NCI-H1930 (cell line): Measurements from ENCODE around the gene ADGRG3.

ENCODE experiments used
- DNase-seq, 2 experiments: peaks; one replicate each; lab custom pipeline; 2025; lab: John Stamatoyannopoulos, UW

The ADGRG3 gene

DNA sequence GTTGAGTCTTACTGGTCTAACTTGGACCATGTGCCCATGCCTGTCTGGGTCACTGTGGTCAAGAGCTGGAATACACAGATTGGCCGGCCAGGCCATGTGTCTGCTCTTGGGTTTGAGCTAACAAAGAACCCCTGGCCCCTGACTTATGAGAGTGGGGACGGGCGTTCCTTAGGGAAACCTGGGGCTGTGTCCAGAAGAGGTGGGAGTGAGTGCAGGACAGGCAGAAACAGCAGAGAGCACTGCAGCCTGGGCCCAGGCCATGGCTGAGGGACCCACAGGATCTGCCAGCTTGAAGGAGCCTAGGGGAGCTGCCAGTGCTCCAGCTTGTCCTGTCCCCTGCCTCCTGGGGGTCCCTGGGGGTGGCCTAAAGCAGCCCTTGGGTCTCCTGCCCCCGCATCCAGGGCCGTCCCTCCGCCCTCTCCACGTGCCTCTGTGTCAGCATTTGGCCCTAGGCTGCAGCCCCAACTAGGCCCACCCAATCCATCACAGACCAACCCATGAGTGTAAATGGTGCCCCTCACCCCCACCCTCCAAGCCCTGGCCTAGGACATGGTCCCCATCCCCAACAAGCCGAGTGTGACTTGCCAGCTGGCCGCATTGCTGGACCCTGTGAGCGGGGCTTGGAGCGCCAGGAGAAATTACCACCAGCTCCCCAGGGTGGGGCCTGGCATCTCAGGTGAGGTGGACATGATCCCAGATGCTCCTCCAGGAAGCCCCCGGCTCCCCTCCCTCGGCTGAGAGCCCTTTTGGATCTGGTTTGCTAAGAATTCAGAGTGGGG lies 14.0 kb downstream of the ADGRG3 start:
- DNase-seq = no peak

- no peak for DNase-seq
Measured at GRCh38 chr16:57682809-57683635, 14.9 kb downstream of the ADGRG3 start.

- no peak for DNase-seq
Measured at GRCh38 chr16:57683636-57684545, 15.8 kb downstream of the ADGRG3 start.

DNA sequence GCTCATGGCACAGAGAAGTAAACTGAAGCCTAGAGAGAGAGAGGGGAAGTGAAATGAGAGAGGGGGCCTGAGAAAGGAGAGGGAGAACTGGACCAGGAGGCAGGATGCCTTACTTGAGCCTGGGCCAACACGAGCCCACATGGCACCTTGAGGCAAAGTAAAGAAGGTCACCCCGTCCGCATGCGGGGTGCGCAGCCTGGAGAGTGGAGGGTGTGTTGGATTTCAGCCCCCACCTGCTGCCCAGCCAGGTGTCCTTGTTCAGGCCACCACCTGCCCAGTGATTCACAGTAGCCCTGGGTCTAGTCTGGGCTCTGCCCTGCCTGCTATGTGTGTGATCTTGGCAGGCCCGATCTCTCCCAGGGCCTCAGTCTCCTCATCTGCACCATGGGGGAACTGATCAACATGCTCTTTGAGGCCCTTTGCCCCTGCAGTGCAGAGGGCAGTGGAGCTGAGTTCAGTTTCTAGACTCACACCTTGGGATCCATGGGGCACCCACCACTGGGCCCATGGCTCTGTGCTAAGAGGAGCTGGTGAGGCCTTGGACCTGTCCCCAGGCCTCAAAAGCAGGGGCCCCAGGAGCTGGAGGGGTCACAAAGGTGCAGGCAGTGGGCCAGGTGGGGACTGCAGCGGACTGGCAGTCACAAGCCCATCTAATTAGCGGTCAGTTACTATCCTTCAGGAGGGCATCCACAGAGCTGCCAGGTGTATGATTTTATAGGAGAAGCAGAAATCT lies 16.7 kb downstream of the ADGRG3 start:
- DNase-seq = no peak

DNA sequence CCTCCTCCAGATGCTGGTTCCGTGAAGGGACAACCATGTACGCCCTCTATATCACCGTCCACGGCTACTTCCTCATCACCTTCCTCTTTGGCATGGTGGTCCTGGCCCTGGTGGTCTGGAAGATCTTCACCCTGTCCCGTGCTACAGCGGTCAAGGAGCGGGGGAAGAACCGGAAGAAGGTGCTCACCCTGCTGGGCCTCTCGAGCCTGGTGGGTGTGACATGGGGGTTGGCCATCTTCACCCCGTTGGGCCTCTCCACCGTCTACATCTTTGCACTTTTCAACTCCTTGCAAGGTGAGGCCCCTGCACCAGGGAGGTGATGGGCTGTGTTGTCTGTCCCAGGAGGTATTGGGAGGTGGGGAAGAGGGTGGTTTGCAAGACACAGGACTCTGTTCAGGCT lies 17.5 kb downstream of the ADGRG3 start:
- DNase-seq = no peak

DNA sequence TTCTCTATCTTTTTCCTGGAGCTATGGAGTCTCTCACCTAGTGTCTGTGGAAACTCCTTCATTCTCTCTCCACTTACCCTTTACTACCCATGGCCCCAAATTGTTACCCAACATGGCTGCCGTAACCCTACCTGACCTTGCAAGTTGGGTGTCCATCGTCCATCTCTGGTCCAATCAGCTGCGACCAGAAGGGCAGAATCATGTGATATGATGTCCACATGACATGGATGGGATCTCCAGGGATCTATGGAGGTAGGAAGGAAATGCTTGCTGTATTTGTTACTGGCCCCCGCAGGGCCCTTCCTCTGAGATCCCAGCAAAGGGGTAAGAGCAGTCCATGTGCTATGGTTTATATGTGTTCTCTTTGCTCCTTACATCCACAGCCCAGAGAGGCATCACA lies 18.5 kb downstream of the ADGRG3 start:
- no peak for DNase-seq

DNA sequence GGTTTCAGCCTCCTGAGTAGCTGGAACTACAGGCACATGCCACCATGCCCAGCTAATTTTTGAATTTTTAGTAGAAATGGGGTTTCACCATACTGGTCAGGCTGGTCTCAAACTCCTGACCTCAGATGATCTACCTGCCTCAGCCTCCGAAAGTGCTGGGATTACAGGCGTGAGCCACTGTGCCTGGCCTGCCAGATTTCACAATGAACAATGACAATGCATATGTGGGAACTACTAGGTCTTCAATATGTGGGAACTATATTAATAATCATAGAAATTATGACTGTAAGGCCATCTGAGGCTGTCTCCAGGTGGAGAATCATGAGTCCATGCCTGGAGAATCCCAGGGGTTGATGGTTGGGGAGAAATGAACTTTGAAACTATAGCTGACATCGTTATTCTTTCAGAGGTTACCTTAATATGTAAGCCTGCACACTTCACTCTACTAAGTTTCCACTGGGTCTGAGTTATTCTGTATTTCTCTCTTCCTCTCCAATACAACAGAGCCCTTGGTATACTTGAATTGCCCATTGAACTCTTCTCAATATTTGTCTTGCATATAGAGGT lies 19.3 kb downstream of the ADGRG3 start:
- no peak for DNase-seq

- DNase-seq = no peak
Measured at GRCh38 chr16:57688487-57688986, 20.4 kb downstream of the ADGRG3 start.

DNA sequence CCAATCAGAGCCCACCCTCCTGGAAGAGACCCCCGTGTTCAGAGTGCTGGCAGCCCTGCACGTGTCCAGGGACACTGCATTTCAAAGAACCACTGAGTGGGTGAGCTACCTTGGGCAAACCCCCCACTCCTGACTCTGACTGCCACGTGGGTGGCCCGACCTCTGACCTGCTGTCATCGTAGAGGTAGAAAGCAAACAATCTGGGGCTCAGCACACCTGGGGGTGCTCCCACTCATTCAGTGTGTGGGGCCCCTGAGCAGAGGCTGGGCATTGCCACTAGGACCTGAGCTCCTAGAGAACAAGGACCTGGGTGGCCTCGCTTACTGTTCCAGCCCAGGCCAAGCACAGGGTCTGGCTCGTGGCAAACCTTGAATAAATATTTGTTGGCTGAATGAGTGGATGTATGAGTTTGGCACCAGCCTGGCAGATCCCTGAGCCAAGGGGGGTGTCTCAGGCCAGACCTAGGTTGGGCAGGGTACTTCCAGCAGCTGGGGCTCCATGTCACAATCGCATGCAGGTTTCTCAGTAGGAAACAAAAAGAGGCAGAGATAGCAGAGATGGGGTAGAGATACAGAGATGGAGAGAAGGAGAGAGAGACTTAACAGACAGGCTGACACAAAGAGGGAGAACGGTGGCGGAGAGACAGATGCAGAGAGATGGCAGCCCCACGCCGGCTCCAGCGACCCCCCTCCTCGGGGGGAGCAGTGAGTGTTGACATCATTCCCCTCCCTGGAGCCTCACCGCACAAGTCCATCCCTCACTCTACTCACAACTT lies 21.1 kb downstream of the ADGRG3 start:
- no peak for DNase-seq

GRCh38 chr16:57689762-57690558 lies 21.9 kb downstream of the ADGRG3 start:
- DNase-seq = no peak

- DNase-seq = no peak
Measured at GRCh38 chr16:57690782-57691471, 22.8 kb downstream of the ADGRG3 start.

DNA sequence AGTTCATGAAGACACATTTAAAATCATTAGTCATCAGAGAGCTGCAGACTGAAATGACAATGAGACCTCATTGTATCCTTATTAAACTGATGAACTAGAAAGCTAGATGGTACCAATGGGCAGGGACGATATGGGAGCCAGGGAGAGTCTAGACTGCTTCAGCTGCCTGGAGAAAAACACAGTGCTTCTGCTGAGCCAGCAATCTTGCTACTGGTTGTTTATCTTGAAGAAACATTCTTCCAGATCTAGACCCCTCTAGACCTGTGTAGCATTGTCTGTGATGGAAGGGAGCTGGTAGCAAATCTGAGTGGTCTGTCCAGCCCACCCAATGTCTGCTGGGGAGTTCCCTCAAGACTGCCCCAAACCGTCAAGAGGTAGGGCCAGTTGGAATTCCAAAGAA lies 24.5 kb downstream of the ADGRG3 start:
- no peak for DNase-seq

DNA sequence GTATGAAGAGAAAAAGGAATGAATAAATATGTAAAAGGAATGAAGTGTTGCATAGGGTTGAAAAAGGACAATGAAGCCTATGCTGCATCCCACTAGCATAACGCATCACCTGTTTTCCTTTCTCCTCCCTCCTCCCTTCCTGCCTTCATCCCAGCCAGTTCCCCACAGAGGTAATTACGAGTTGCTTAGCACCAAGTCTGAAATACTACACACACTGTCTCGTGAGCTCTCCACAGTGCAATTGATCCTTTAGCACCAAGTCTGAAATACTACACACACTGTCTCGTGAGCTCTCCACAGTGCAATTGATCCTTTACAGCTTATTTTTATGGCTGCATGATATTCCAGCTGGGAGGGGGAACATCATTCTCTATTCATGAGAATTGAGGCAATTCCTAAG lies 25.4 kb downstream of the ADGRG3 start:
- DNase-seq = no peak

- no peak for DNase-seq
Measured at GRCh38 chr16:57694231-57694724, 26.2 kb downstream of the ADGRG3 start.

DNA sequence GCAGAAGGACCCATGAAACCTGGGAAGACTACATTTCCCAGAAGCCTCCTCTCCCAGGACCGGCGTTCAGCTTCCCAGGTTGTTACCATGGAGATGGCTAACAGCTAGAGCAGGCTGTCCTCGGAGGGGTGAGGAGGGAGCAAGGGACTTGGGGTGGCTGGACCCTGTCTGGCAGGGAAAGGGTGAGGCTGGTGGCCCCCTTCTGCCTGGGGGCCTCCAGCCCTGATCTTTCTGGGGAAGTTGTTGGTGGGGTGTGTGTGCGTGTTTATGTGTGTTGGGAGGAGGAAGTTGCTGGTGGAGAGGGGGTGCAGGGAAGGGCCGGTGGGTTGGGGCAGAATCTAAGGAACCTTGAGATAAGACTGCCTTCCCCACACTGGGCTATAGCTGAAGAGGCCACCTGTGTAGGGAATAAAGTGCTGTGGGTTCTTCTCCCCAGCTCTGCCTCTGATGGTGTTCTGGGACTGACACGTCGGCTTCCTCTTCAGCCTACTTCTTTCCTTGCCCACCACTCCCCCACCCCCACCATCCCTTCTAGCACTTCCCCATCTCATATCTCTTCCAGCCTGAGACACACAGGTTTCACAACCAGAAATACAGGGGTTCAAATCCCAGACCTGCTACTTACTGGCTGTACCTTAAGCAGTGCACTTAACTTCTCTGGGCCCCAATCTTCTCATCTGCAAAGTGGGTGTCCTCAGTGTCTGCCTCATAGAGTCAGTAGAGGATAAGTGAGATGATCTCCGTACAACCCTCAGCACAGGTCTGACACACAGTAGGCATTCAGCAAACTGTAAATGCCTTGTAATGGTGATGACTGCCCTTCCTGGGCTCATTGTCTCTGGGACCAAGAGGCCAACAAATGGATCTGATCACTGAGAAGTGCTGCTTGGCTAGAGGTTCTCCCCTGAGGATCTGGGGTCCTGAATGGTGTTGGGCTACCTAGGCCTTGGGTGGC lies 26.9 kb downstream of the ADGRG3 start, which contains the start of gene DRC7:
Gene DRC7, plus strand, starts transcription at position 82 of the 955 bp plus-strand sequence. CDS start 3,144 bp downstream, outside the sequence.
- peak; percentile 1 to 42 for DNase-seq

GRCh38 chr16:57695680-57696069 lies 27.6 kb downstream of the ADGRG3 start:
- DNase-seq = no peak

- DNase-seq = no peak
Measured at GRCh38 chr16:57696240-57696639, 28.1 kb downstream of the ADGRG3 start.
